Right atrium auricular region (tissue), 2 donors: ENCODE results near the gene ZBTB40. TPM values are rescaled to one million over a fixed set of nuclear protein-coding genes. Genes with fewer than 3 reads are reported as not detected.

Experiments
- DNase-seq: peaks from one replicate; pipeline ENCODE4 v3.0.0-alpha.2; 2019; ENCODE audit warnings: low spot score
- H3K27ac ChIP-seq, 2 donors: fragments of 200-600 bp; sonication (generic); 1 replicate in 1 of 2; 2 replicates in 1 of 2; pipeline ENCODE4 v1.5.1; 2016 to 2019
- H3K27me3 ChIP-seq, 2 donors: fragments of 200-600 bp; sonication (generic); one replicate each; pipeline versions ENCODE4 v1.5.1 to v1.6.0; 2017 to 2019
- H3K36me3 ChIP-seq: fragments of 200-600 bp; sonication (generic); one replicate; pipeline ENCODE4 v1.5.1; 2016
- H3K4me1 ChIP-seq, 2 donors: fragments of 200-600 bp; sonication (generic); one replicate each; pipeline versions ENCODE4 v1.5.1 to v1.6.0; 2017 to 2019
- H3K4me3 ChIP-seq, 2 donors: fragments of 200-600 bp; sonication (generic); 1 replicate in 1 of 2; 2 replicates in 1 of 2; pipeline ENCODE4 v1.5.1; 2017 to 2019; ENCODE audit warnings: mild to moderate bottlenecking in 1 of 2, moderate library complexity in 1 of 2
- H3K9me3 ChIP-seq, 2 donors: fragments of 200-600 bp; sonication (generic); one replicate each; pipeline ENCODE4 v1.5.1; 2019
- total RNA-seq, 2 donors: library from RNA; depleted of rRNA; stranded (reverse); fragments of >200 nt; gene quantifications; one replicate each; pipeline ENCODE4 v1.1.0, GENCODE V29; 2016
- TF ChIP-seq, protein P1 (sequence below), 2 donors: fragments of 200-600 bp; sonication (generic); IDR thresholded peaks; one replicate each; pipeline ENCODE4 v1.5.1; 2019; ENCODE audit warnings: antibody characterized with exemption in 2 of 2

Gene ZBTB40
- total RNA-seq, 2 donors from 2014 or later = 10.4 to 12.5 TPM

GRCh38 chr1:22539510-22540118 is 88.0 kb downstream of the ZBTB40 start:
- Histone ChIP-seq H3K27ac (no peak overlapping the region), H3K27me3 (no peaks in the 10 kb centered on the region), H3K4me1 (no peaks in the 10 kb centered on the region), H3K4me3 (no peak overlapping the region), H3K9me3 (no peaks in the 10 kb centered on the region), H3K36me3 (no peaks in the 10 kb centered on the region)
- TF ChIP-seq, protein P1, sequence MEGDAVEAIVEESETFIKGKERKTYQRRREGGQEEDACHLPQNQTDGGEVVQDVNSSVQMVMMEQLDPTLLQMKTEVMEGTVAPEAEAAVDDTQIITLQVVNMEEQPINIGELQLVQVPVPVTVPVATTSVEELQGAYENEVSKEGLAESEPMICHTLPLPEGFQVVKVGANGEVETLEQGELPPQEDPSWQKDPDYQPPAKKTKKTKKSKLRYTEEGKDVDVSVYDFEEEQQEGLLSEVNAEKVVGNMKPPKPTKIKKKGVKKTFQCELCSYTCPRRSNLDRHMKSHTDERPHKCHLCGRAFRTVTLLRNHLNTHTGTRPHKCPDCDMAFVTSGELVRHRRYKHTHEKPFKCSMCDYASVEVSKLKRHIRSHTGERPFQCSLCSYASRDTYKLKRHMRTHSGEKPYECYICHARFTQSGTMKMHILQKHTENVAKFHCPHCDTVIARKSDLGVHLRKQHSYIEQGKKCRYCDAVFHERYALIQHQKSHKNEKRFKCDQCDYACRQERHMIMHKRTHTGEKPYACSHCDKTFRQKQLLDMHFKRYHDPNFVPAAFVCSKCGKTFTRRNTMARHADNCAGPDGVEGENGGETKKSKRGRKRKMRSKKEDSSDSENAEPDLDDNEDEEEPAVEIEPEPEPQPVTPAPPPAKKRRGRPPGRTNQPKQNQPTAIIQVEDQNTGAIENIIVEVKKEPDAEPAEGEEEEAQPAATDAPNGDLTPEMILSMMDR (IDR thresholded peaks at IDR 0.05) = no peak
- DNase-seq = no peak

GRCh38 chr1:22540337-22540736 is 88.7 kb downstream of the ZBTB40 start:
- Histone ChIP-seq H3K27ac (no peak overlapping the region), H3K4me3 (no peak overlapping the region), H3K36me3 (no peaks in the 10 kb centered on the region), H3K27me3 (no peaks in the 10 kb centered on the region), H3K4me1 (no peaks in the 10 kb centered on the region), H3K9me3 (no peaks in the 10 kb centered on the region)
- DNase-seq = no peak
- TF ChIP-seq, protein P1 (IDR thresholded peaks at IDR 0.05) = no peak

DNA sequence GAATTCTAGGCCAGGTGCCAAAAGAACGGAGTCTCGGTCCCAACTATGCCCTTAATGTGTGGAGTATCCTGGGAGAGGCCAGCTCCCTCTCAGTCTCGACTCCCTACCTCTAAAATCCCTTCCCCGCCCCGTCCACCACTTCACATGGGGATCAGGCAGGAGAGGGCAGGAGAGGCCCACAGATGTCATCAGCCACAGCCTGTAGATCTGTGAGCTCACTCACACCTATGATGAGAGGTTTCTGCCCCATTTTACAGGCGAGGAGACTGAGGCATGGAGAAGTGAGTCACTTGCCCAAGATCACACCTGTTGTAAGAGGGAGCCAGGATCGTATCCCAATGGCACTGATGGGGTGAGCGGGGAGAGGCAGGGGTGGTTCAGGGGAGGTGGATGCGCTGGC is 91.2 kb downstream of the ZBTB40 start:
- Histone ChIP-seq H3K9me3 (no peaks in the 10 kb centered on the region), H3K4me3 (no peak overlapping the region), H3K4me1 (no peaks in the 10 kb centered on the region), H3K36me3 (no peaks in the 10 kb centered on the region), H3K27me3 (no peaks in the 10 kb centered on the region), H3K27ac (no peak overlapping the region)
- TF ChIP-seq, protein P1 (IDR thresholded peaks at IDR 0.05) = no peak
- no peak for DNase-seq

DNA sequence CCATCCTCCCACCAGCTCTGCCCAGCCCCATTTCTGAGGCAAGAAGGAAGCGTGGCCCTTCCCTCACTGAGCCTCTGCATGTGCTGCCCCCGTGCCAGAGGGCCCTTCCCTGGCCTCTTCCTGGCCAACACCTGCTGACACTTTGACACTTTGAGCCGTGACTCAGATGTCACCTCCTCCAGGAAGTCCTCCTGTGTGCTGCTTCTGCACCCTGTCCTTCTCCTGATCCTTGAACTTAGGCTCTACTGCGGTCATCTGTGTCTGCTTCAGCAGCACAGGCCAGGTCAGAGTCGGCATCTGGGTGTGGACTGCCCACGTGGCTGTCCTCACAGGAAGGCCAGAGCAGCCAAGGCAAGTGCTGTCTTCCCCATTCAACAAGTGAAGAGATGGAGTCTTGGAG is 92.0 kb downstream of the ZBTB40 start:
- Histone ChIP-seq H3K9me3 (no peaks in the 10 kb centered on the region), H3K36me3 (no peaks in the 10 kb centered on the region), H3K4me3 (no peak overlapping the region), H3K4me1 (no peaks in the 10 kb centered on the region), H3K27me3 (no peaks in the 10 kb centered on the region), H3K27ac (no peak overlapping the region)
- TF ChIP-seq, protein P1 (IDR thresholded peaks at IDR 0.05) = no peak
- no peak for DNase-seq

DNA sequence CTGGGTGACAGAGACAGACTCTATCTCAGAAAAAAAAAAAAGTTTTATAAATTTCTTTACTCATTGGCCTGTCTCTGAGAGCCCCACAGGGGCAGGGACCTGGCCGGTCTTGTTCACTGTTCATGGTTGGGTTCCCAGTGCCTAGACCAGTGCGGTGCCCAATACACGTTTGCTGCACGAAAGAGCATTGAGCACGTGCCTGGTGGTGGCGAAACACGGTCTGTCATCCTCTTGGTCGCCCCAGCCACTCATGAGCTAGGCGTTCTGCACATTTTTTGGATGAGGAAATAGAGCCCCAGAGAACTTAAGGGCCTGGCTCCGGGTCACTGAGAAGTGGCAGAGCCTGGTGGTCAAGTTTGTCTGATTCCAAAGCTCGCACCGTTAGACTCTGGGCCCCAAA is 93.0 kb downstream of the ZBTB40 start:
- no peak overlapping the region for H3K4me3 ChIP-seq
- no peak overlapping the region for H3K27ac ChIP-seq
- no peaks in the 10 kb centered on the region for H3K27me3 ChIP-seq
- no peaks in the 10 kb centered on the region for H3K36me3 ChIP-seq
- no peak for DNase-seq
- H3K4me1 ChIP-seq = no peaks in the 10 kb centered on the region
- H3K9me3 ChIP-seq = no peaks in the 10 kb centered on the region
- TF ChIP-seq, protein P1 (IDR thresholded peaks at IDR 0.05) = no peak

GRCh38 chr1:22545141-22545540 is 93.5 kb downstream of the ZBTB40 start:
- no peak for DNase-seq
- no peaks in the 10 kb centered on the region for H3K27me3 ChIP-seq
- no peak overlapping the region for H3K4me3 ChIP-seq
- no peak overlapping the region for H3K27ac ChIP-seq
- H3K36me3 ChIP-seq = no peaks in the 10 kb centered on the region
- H3K9me3 ChIP-seq = no peaks in the 10 kb centered on the region
- TF ChIP-seq, protein P1 (IDR thresholded peaks at IDR 0.05) = no peak
- H3K4me1 ChIP-seq = no peaks in the 10 kb centered on the region
